Kidney (tissue), 14 donors: Measurements from ENCODE around the gene ASB16. TPM values are rescaled to one million over a fixed set of nuclear protein-coding genes. Genes with fewer than 3 reads are reported as not detected.

Experiments used
- DNase-seq, 5 donors: peaks; one replicate each; pipeline ENCODE4 v3.0.0-alpha.2; 2013 to 2020
- FAIRE-seq: peaks from 2 replicates; lab custom pipeline; 2012; peaks lifted over from hg19 to GRCh38; lab: Jason Lieb, UNC
- H3K27ac ChIP-seq, 2 donors: one replicate each; pipeline ENCODE4 v1.7.0; 2013; ENCODE audit warnings: low read depth in 2 of 2, low read length in 2 of 2, inconsistent platforms in 1 of 2
- H3K27me3 ChIP-seq: one replicate; pipeline ENCODE4 v1.7.1; 2013; ENCODE audit warnings: low read length, inconsistent platforms; ENCODE audit not compliant: control insufficient read depth, insufficient read depth
- H3K36me3 ChIP-seq, 3 donors: one replicate each; pipeline versions ENCODE4 v1.7.0 to v1.7.1; 2013; ENCODE audit warnings: low read length in 3 of 3, control low read depth in 1 of 3, inconsistent platforms in 1 of 3; ENCODE audit not compliant: insufficient read depth in 3 of 3, control insufficient read depth in 2 of 3
- H3K4me1 ChIP-seq, 3 donors: one replicate each; pipeline versions ENCODE4 v1.7.0 to v1.7.1; 2013; ENCODE audit warnings: low read length in 3 of 3, inconsistent platforms in 1 of 3, low read depth in 1 of 3; ENCODE audit not compliant: control insufficient read depth in 2 of 3, insufficient read depth in 2 of 3
- H3K4me3 ChIP-seq, 3 donors: one replicate each; pipeline versions ENCODE4 v1.7.0 to v1.8.1; 2013; ENCODE audit warnings: low read length in 3 of 3, control low read depth in 1 of 3, inconsistent platforms in 1 of 3
- H3K9ac ChIP-seq, 3 donors: one replicate each; pipeline versions ENCODE4 v1.7.0 to v1.7.1; 2013; ENCODE audit warnings: low read length in 3 of 3, control low read depth in 1 of 3, inconsistent platforms in 1 of 3
- H3K9me3 ChIP-seq, 3 donors: one replicate each; pipeline versions ENCODE4 v1.7.0 to v1.7.1; 2013; ENCODE audit warnings: low read length in 3 of 3, control low read depth in 1 of 3, inconsistent platforms in 1 of 3; ENCODE audit not compliant: control insufficient read depth in 2 of 3, insufficient read depth in 1 of 3
- intact Hi-C: fragments of 100-400 bp; cut with DNase I; formaldehyde crosslinking; loops from one replicate; pipeline ENCODE4 v1.11.1; 2022
- polyA plus RNA-seq: library from polyadenylated mRNA; stranded (reverse); fragments of 350-450 nt; fragmentation: Illumina TruSeq; extraction: RNeasy Lipid Tissue Mini Kit (QIAGEN cat#74804); gene quantifications from one replicate; pipeline ENCODE4 v1.2.3, GENCODE V29; 2014; ENCODE audit warnings: low read depth, low replicate concordance; ENCODE audit not compliant: insufficient read depth
- total RNA-seq: library from RNA; stranded (reverse); fragmentation: NEBNext Ultra II Directional; extraction: Animal tissue kit (Norgen Biotek cat#: 25700); gene quantifications from one replicate; pipeline ENCODE4 v1.2.1, GENCODE V29; 2021
- TF ChIP-seq, protein P1 (sequence below): IDR thresholded peaks from 3 replicates; pipeline ENCODE4 v1.5.1; 2012; ENCODE audit warnings: mild to moderate bottlenecking, moderate library complexity, borderline replicate concordance; ENCODE audit not compliant: insufficient read depth; ENCODE audit errors: extremely low read depth
- donor health status: control.
- donor health status: control.
- donor health status: control.
- donor health status: control.
- donor health status: control.
- donor health status: DM: yes; HTN: yes; CAD: no.
- donor health status: Normal renal cell carcinoma (clear cell type).

ASB16 gene
- total and polyA plus RNA-seq, 2 donors from 2014 or later = 0.25 to 0.90 TPM

DNA sequence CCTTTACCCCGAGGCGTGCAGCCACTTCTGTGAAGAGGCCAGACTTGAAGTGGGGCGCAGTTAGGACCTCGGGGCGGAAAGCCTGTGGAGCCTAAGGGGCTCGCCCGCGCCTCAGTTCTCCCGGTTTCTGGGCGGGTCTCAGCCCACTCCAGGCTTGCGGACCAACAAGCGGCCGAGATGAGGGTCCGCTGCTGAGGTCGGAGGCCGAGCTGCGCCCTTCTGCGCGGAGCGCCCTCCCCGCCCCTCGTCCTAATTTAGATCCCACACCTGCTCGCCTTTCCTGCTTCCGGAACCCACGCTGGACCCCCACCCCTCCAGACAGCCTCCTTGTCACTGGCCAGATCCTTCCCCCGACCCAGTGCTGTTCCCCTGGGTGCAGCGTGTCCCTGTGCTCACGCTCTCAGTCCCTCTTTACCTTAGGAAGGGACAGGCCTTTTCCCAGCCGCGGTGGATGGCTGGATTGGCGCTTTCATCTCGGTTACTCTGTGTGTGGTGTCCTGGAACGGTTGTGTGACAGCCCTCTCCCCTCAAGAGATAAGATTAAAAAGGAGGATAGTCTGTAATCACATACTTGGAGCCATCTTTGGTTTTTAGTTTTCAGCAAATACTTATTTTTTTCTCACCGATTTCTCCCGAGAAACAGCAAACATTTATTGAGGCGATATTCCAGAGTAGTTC is 30.1 kb downstream of the ASB16 start:
- Histone ChIP-seq H3K27me3 (no peaks in the 10 kb centered on the region), H3K4me3 (peak overlapping the region; percentile 40 to 87 (median 55)), H3K4me1 (peaks cover 0 to 14% (median 12%) of the 10 kb centered on the region in 3 donors), H3K27ac (peak overlapping the region; percentile 91 to 95), H3K9ac (peak overlapping the region; percentile 5 to 90 (median 86)), H3K9me3 (no peaks in the 10 kb centered on the region), H3K36me3 (peaks cover 0 to 11% (median 0%) of the 10 kb centered on the region in 3 donors)
- no peak for FAIRE-seq
- intact Hi-C loops = no loop called here
- peak in 1 of 5 donors; percentile 37 for DNase-seq
- TF ChIP-seq, protein P1, sequence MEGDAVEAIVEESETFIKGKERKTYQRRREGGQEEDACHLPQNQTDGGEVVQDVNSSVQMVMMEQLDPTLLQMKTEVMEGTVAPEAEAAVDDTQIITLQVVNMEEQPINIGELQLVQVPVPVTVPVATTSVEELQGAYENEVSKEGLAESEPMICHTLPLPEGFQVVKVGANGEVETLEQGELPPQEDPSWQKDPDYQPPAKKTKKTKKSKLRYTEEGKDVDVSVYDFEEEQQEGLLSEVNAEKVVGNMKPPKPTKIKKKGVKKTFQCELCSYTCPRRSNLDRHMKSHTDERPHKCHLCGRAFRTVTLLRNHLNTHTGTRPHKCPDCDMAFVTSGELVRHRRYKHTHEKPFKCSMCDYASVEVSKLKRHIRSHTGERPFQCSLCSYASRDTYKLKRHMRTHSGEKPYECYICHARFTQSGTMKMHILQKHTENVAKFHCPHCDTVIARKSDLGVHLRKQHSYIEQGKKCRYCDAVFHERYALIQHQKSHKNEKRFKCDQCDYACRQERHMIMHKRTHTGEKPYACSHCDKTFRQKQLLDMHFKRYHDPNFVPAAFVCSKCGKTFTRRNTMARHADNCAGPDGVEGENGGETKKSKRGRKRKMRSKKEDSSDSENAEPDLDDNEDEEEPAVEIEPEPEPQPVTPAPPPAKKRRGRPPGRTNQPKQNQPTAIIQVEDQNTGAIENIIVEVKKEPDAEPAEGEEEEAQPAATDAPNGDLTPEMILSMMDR = no peak

DNA sequence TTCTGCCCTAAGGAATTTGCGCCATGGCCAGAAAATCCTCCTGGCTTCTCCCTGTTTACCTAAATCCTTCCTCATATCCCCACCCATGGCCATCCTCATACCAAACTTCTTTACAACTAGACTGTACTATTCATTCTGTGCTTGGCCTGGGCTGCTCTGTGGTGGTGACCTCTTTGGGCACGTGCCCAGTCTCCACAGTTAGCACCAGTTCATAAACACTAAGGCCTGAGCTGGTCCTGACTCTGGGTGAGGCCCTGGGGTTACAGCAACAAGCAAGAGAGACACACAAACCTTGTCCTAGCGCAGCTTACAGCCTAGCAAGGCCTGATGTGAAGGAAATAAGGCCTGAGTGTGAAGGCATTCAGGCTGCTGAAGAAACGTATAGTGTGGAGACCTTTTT is 32.3 kb downstream of the ASB16 start:
- H3K36me3 ChIP-seq = peaks cover 0 to 8% (median 7%) of the 10 kb centered on the region in 3 donors
- DNase-seq (no peak), FAIRE-seq (no peak)
- TF ChIP-seq, protein P1 = no peak
- no peaks in the 10 kb centered on the region for H3K27me3 ChIP-seq
- no peaks in the 10 kb centered on the region for H3K9me3 ChIP-seq
- H3K4me3 ChIP-seq = no peak overlapping the region
- no peak overlapping the region for H3K27ac ChIP-seq
- no peak overlapping the region for H3K9ac ChIP-seq
- intact Hi-C loops = no loop called here
- peaks cover 0 to 13% (median 12%) of the 10 kb centered on the region in 3 donors for H3K4me1 ChIP-seq

DNA sequence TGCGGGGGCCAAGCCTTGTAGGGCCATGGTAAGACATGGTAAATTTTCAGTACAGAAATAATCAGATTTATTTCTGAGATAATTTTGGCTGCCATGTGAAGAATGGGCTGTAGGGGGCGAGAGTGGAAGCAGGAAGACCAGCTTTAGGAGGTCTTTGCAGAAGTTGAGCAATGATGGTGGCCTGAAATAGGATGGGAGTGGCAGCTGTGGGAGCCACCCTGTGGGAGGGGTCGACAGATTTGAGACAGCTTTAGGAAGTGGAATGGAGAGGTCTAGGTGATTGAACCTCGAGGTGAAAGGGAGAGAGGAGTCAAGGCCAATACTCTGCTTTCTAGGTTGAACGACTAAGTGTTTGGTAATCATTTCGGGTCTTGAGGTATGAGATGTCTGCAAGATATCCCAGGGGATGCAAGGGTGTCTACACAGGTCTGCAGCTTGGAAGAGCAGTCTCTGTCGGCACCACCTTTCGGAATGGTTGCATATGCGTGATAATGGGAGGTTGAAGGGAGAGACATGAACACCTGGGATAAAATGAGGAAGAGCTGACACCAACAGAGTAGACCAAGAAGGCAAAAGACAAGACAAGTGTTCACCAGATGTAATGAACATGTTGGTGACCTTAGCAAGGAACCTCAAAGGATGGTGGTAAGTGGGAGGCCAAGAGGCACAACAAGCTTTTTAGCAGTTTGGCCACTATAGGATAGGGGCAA is 33.4 kb downstream of the ASB16 start:
- Histone ChIP-seq H3K4me3 (no peak overlapping the region), H3K27ac (no peak overlapping the region), H3K9ac (no peak overlapping the region), H3K36me3 (peaks cover 6 to 18% (median 11%) of the 10 kb centered on the region in 3 donors), H3K9me3 (no peaks in the 10 kb centered on the region), H3K4me1 (peaks cover 0 to 5% (median 5%) of the 10 kb centered on the region in 3 donors), H3K27me3 (no peaks in the 10 kb centered on the region)
- DNase-seq (peak in 3 of 5 donors; percentile 46 to 70 (median 63)), FAIRE-seq (no peak)
- intact Hi-C loops = no loop called here
- TF ChIP-seq, protein P1 = peak; percentile 48
